IMR-90 (cell line): ENCODE results near the gene MISP3. TPM values are rescaled to one million over a fixed set of nuclear protein-coding genes. Genes with fewer than 3 reads are reported as not detected.

Experiments used
- ATAC-seq: fragments of 200-7000 bp; cut with Tn5 transposase; 2 replicates; pipeline ENCODE4 v1.9.1; 2020; ENCODE audit warnings: low read depth, mild to moderate bottlenecking, moderate library complexity
- BruUV-seq: library from RNA; stranded (reverse); fragments of 400-500 nt; replicated peaks from 2 replicates; lab custom pipeline; 2021; lab: Mats Ljungman, UMichigan
- CTCF ChIA-PET: fragments of 300-600 bp; formaldehyde crosslinking; extraction: SDS; loops from one replicate; lab custom pipeline; 2021; ENCODE audit warnings: antibody characterized with exemption; lab: Yijun Ruan, JAX
- POLR2A ChIA-PET: fragments of 300-600 bp; sonication (Branson Sonifier 250); formaldehyde crosslinking; loops from one replicate; lab custom pipeline; 2022; ENCODE audit warnings: antibody characterized with exemption; ENCODE audit not compliant: unreplicated experiment; lab: Charles Lee
- DNase-seq: peaks from one replicate; pipeline ENCODE4 v3.0.0; 2013
- H2AFZ ChIP-seq: replicated peaks from 2 replicates; pipeline ENCODE3; 2013; ENCODE audit warnings: low read length, mild to moderate bottlenecking; ENCODE audit not compliant: poor library complexity
- H2AK5ac ChIP-seq: 2 replicates; pipeline ENCODE4 v1.6.1; 2013; ENCODE audit warnings: low read depth, low read length, inconsistent platforms
- H2AK9ac ChIP-seq: replicated peaks from 2 replicates; pipeline ENCODE3; 2013; ENCODE audit warnings: mild to moderate bottlenecking, low read depth, low read length, moderate library complexity; ENCODE audit not compliant: poor library complexity
- H2BK120ac ChIP-seq: 2 replicates; pipeline ENCODE4 v1.6.1; 2013; ENCODE audit warnings: low read depth, low read length, inconsistent platforms
- H2BK15ac ChIP-seq: 3 replicates; pipeline ENCODE4 v1.6.1; 2013; ENCODE audit warnings: low read depth, low read length, inconsistent platforms
- H2BK20ac ChIP-seq: 2 replicates; pipeline ENCODE4 v1.6.1; 2013; ENCODE audit warnings: low read depth, mild to moderate bottlenecking, inconsistent platforms, low read length, moderate library complexity
- H2BK5ac ChIP-seq: 2 replicates; pipeline ENCODE4 v1.6.1; 2013; ENCODE audit warnings: mild to moderate bottlenecking, low read depth, low read length, inconsistent platforms; ENCODE audit not compliant: poor library complexity, severe bottlenecking
- H3K14ac ChIP-seq: replicated peaks from 2 replicates; pipeline ENCODE4 v1.6.1; 2013; ENCODE audit warnings: low read depth, low read length, inconsistent platforms
- H3K18ac ChIP-seq: 2 replicates; pipeline ENCODE4 v1.6.1; 2013; ENCODE audit warnings: low read depth, low read length, control low read depth
- H3K23ac ChIP-seq: 2 replicates; pipeline ENCODE4 v1.6.1; 2013; ENCODE audit warnings: low read depth, low read length, inconsistent platforms
- H3K27ac ChIP-seq: 2 replicates; pipeline ENCODE4 v1.5.1; 2013; ENCODE audit warnings: mild to moderate bottlenecking, control low read depth, low read length; ENCODE audit not compliant: insufficient read depth
- H3K27me3 ChIP-seq: 2 replicates; pipeline ENCODE4 v1.6.1; 2013; ENCODE audit warnings: low read length; ENCODE audit not compliant: control insufficient read depth, insufficient read depth
- H3K36me3 ChIP-seq: 2 replicates; pipeline ENCODE4 v1.6.1; 2013; ENCODE audit warnings: low read length, mixed read lengths; ENCODE audit not compliant: control insufficient read depth, insufficient read depth
- H3K4ac ChIP-seq: 2 replicates; pipeline ENCODE4 v1.6.1; 2013; ENCODE audit warnings: low read depth, low read length, inconsistent platforms
- H3K4me1 ChIP-seq: 2 replicates; pipeline ENCODE4 v1.6.1; 2013; ENCODE audit warnings: low read length, mixed read lengths; ENCODE audit not compliant: control insufficient read depth, insufficient read depth
- H3K4me2 ChIP-seq: 2 replicates; pipeline ENCODE4 v1.6.1; 2013; ENCODE audit warnings: low read depth, mild to moderate bottlenecking, control low read depth, low read length, moderate library complexity
- H3K4me3 ChIP-seq: 2 replicates; pipeline ENCODE4 v1.5.1; 2013; ENCODE audit warnings: low read depth, mild to moderate bottlenecking, control low read depth, low read length, moderate library complexity; ENCODE audit not compliant: insufficient read depth
- H3K56ac ChIP-seq: 2 replicates; pipeline ENCODE4 v1.6.1; 2013; ENCODE audit warnings: low read length, inconsistent platforms; ENCODE audit not compliant: insufficient read depth; ENCODE audit errors: extremely low read depth
- H3K79me1 ChIP-seq, 2 experiments: 2 replicates each; pipeline ENCODE4 v1.6.1; 2013; ENCODE audit warnings: low read length in 2 of 2, inconsistent platforms in 1 of 2, low read depth in 1 of 2
- H3K9ac ChIP-seq: 2 replicates; pipeline ENCODE4 v1.6.1; 2013; ENCODE audit warnings: low read depth, low read length, control low read depth
- H3K9me1 ChIP-seq: 2 replicates; pipeline ENCODE4 v1.6.1; 2013; ENCODE audit warnings: low read length, inconsistent platforms; ENCODE audit not compliant: insufficient read depth
- H3K9me3 ChIP-seq: 2 replicates; pipeline ENCODE4 v1.6.1; 2013; ENCODE audit warnings: low read length; ENCODE audit not compliant: control insufficient read depth, insufficient read depth
- H4K20me1 ChIP-seq: 2 replicates; pipeline ENCODE4 v1.6.1; 2013; ENCODE audit warnings: low read length, inconsistent platforms; ENCODE audit not compliant: insufficient read depth
- H4K5ac ChIP-seq: 2 replicates; pipeline ENCODE4 v1.6.1; 2013; ENCODE audit warnings: mild to moderate bottlenecking, low read depth, low read length, control low read depth
- H4K8ac ChIP-seq, 2 experiments: 2 replicates each; pipeline ENCODE4 v1.6.1; 2013; ENCODE audit warnings: low read depth in 2 of 2, low read length in 2 of 2, control low read depth in 1 of 2, inconsistent platforms in 1 of 2
- H4K91ac ChIP-seq: 2 replicates; pipeline ENCODE4 v1.6.1; 2013; ENCODE audit warnings: low read depth, low read length, inconsistent platforms; ENCODE audit not compliant: insufficient read depth
- MXI1 ChIP-seq: IDR thresholded peaks from 2 replicates; pipeline ENCODE4 v1.6.1; 2012; ENCODE audit warnings: low read depth, mild to moderate bottlenecking, low read length, moderate library complexity, borderline replicate concordance
- POLR2A ChIP-seq: IDR thresholded peaks from 2 replicates; pipeline ENCODE4 v1.6.1; 2012; ENCODE audit warnings: mild to moderate bottlenecking, low read depth, low read length
- WGBS, 2 experiments: methylation state at CpG; one replicate each; pipeline versions ENCODE4 v1.1.5 to v1.1.7; 2013; ENCODE audit warnings: missing lambda C conversion rate in 2 of 2; ENCODE audit not compliant: insufficient read length in 1 of 2; ENCODE audit errors: extremely low coverage in 2 of 2; 5-methylcytosine and 5-hydroxymethylcytosine counted together
- dilution Hi-C: fragments of 300-500 bp; cut with HindIII; formaldehyde crosslinking; loops from one replicate; pipeline ENCODE4 v1.14.3; 2018; ENCODE audit warnings: low sequenced_read_pairs; ENCODE audit not compliant: unreplicated experiment
- in situ Hi-C: fragments of 300-500 bp; cut with MboI; formaldehyde crosslinking; loops from 3 replicates; pipeline ENCODE4 v1.14.3; 2019; ENCODE audit warnings: low sequenced_read_pairs, inconsistent platforms, mixed read lengths
- intact Hi-C: fragments of 100-400 bp; cut with micrococcal nuclease; formaldehyde crosslinking; loops from 2 replicates; pipeline ENCODE4 v1.10.0; 2022
- polyA plus RNA-seq, 3 experiments: library from polyadenylated mRNA; depleted of rRNA; stranded (reverse); fragments of >200 nt; gene quantifications; 2 replicates each; pipeline ENCODE4 v1.2.3, GENCODE V29; 2012; ENCODE audit warnings: low replicate concordance in 1 of 3
- total RNA-seq: library from RNA; depleted of rRNA; stranded (reverse); fragments of >200 nt; gene quantifications from 2 replicates; pipeline ENCODE4 v1.2.3, GENCODE V29; 2012

MISP3 gene
- total and polyA plus RNA-seq, 2 of the 4 experiments (the other 2 are of a cell fraction): under 0.01 to 0.68 TPM

DNA sequence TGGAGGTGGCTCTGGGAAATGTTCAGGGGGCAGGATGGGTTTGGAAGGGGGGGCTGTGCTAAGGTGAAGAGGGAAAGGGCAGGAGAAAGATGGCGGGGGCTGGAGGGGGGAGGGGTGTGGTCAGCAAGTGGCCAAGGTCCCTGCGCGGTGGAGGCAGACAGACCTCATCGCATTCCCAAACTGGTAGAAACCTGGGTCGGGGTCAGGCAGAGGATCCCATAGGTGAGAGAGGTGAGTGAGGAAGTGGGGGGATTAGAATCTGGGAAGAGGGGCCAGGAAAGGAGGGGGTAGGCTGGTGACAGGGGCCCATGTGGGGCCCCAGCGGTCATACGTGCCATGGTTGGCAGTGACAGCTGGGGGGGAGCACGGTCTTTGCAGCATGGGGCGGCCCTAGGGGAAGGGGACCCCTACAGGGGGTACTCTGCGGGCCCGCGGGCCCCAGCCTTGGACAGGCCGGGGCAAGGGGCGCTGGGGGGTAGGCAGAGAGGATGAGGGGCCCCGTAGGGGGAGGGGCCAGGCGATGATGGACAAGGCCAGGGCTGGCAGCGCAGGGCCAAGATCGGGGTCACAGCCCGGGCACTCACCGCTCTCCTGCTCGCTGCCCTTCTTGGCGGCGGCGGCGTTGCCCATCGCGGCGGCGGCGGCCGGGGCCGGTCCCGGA lies 44.5 kb downstream of the MISP3 start:
- Histone ChIP-seq H4K8ac (no peak overlapping the region; a peak in 1 of 4 replicates), H4K20me1 (peaks cover 8% of the 10 kb centered on the region), H3K4me3 (peak overlapping the region; percentile 74), H3K56ac (no peak overlapping the region), H2BK20ac (no peak overlapping the region), H3K23ac (peak overlapping the region; percentile 91; the same call in 1 of the 2 replicates), H3K4me1 (peaks cover 26% of the 10 kb centered on the region), H3K36me3 (no peaks in the 10 kb centered on the region), H2AK5ac (no peak overlapping the region; the same call in 1 of the 2 replicates), H3K18ac (no peak overlapping the region), H3K9me3 (no peaks in the 10 kb centered on the region), H2BK120ac (no peak overlapping the region), H3K9me1 (peaks cover 17% of the 10 kb centered on the region; the same call in 1 of the 2 replicates), H3K27me3 (no peaks in the 10 kb centered on the region), H2AK9ac (peak overlapping the region; percentile 70), H2AFZ (peak overlapping the region; percentile 85), H3K27ac (peak overlapping the region; percentile 45), H3K9ac (peak overlapping the region; percentile 78), H3K4me2 (peak overlapping the region; percentile 98), H3K14ac (peak overlapping the region; percentile 53), H3K79me1 (peaks cover 10 to 63% of the 10 kb centered on the region in 2 experiments), H2BK15ac (no peak overlapping the region), H2BK5ac (peak overlapping the region; percentile 10), H4K91ac (no peak overlapping the region), H4K5ac (no peak overlapping the region), H3K4ac (peak overlapping the region; percentile 68; the same call in 1 of the 2 replicates)
- 0% methylated on average over 21 of the region's 33 CpGs; no CpG with 5 or more reads in 1 of the 2 experiments for WGBS, 2 experiments
- BruUV-seq: no TSS peak
- ATAC-seq: peak; percentile 1
- dilution Hi-C loops (no loop called here), in situ Hi-C loops (no loop called here), intact Hi-C loops (no loop called here)
- POLR2A ChIA-PET: interaction anchor here (0.6 kb wide), 1 partner anchor 9 kb away, joined by 3 read pairs; no protein-coding TSS in a partner anchor
- CTCF ChIA-PET: no interaction called here
- TF ChIP-seq MXI1: 0 out of 2 replicates have a peak, but pooled peaks have one; percentile 4
- no peak for TF ChIP-seq POLR2A
- DNase-seq: no peak
